H1 (cell line): ENCODE results near the gene PPCDC. TPM values are rescaled to one million over a fixed set of nuclear protein-coding genes. Genes with fewer than 3 reads are reported as not detected.

Experiments used
- CBX5 ChIP-seq: fragments of 300-800, 300-1000 bp; sonication (generic); IDR thresholded peaks from 2 replicates; pipeline ENCODE4 v1.7.1; 2016; ENCODE audit warnings: antibody characterized with exemption, low read length, low read depth
- JUN ChIP-seq: IDR thresholded peaks from 2 replicates; pipeline ENCODE4 v1.6.1; 2011; ENCODE audit warnings: low read depth, mild to moderate bottlenecking, improper control_type of control experiment, low read length
- MAFK ChIP-seq: IDR thresholded peaks from 2 replicates; pipeline ENCODE4 v1.6.1; 2012; ENCODE audit warnings: low read depth, mild to moderate bottlenecking, improper control_type of control experiment, low read length
- RBBP5 ChIP-seq: IDR thresholded peaks from 2 replicates; pipeline ENCODE4 v1.7.1; 2012; ENCODE audit warnings: low read depth, mild to moderate bottlenecking, inconsistent platforms, low read length, moderate library complexity, borderline replicate concordance
- RNF2 ChIP-seq: fragments of 200-900, 300-1000 bp; sonication (generic); IDR thresholded peaks from 2 replicates; pipeline ENCODE4 v1.7.1; 2016; ENCODE audit warnings: borderline replicate concordance, low read depth, mild to moderate bottlenecking, antibody characterized with exemption, low read length; ENCODE audit not compliant: poor library complexity, severe bottlenecking; ENCODE audit errors: missing control alignments
- SIN3A ChIP-seq, 2 experiments: IDR thresholded peaks in 1 of 2; conservative IDR thresholded peaks in 1 of 2; 2 replicates each; pipeline ENCODE4 v1.6.1; 2011 to 2012; ENCODE audit warnings: low read length in 2 of 2, improper control_type of control experiment in 1 of 2, low read depth in 1 of 2, mild to moderate bottlenecking in 1 of 2
- SIX5 ChIP-seq: IDR thresholded peaks from 2 replicates; pipeline ENCODE4 v1.6.1; 2011; ENCODE audit warnings: mild to moderate bottlenecking, low read depth, low read length
- polyA plus RNA-seq, 7 experiments: library from polyadenylated mRNA; depleted of rRNA in 3 of 7; stranded (reverse) in 5 of 7; unstranded in 2 of 7; fragments of >200 nt in 5 of 7; fragments of 200-250 nt in 2 of 7; gene quantifications; 1 replicate in 5 of 7; 2 replicates in 1 of 7; 4 replicates in 1 of 7; pipeline versions ENCODE4 v1.2.1 to v1.2.3, GENCODE V29; 2011 to 2013; ENCODE audit warnings: missing spikeins in 2 of 7, mixed read lengths in 2 of 7
- total RNA-seq: library from RNA; stranded (reverse); fragmentation: NEBNext Ultra II Directional; extraction: Animal tissue kit (Norgen Biotek cat#: 25700); gene quantifications from 2 replicates; pipeline ENCODE4 v1.2.1, GENCODE V29; 2021

Gene PPCDC
- total and polyA plus RNA-seq, 2 of the 8 experiments (the other 6 are each of a cell fraction or from before 2014, with no cell fraction given) = 11.3 to 29.7 TPM

- TF ChIP-seq SIN3A (conservative IDR thresholded peaks at IDR 0.05 in 1 of 2, IDR thresholded peaks at IDR 0.05 in 1 of 2; ENCODE audit: low read depth in 1 of 2, low read length in 2 of 2) = peak; percentile 56 to 88; a peak in 2 of 4 replicates
- TF ChIP-seq SIX5 = no peak
- no peak for TF ChIP-seq JUN
- no peak for TF ChIP-seq MAFK
- no peak for TF ChIP-seq RNF2
- TF ChIP-seq CBX5 = no peak
- no peak for TF ChIP-seq RBBP5
- TF ChIP-seq, all 59 proteins: peak for 8
Observed at GRCh38 chr15:75029378-75030022, 6.1 kb downstream of the PPCDC start (continued).
